NCI-H345 treated with DMSO at 0.1 percent for 48 hours (cell line): Measurements from ENCODE around the gene ZNF473.

ENCODE experiments used
- DNase-seq: peaks from one replicate; lab custom pipeline; 2025; ENCODE audit not compliant: unreplicated experiment; lab: John Stamatoyannopoulos, UW

The ZNF473 gene

DNA sequence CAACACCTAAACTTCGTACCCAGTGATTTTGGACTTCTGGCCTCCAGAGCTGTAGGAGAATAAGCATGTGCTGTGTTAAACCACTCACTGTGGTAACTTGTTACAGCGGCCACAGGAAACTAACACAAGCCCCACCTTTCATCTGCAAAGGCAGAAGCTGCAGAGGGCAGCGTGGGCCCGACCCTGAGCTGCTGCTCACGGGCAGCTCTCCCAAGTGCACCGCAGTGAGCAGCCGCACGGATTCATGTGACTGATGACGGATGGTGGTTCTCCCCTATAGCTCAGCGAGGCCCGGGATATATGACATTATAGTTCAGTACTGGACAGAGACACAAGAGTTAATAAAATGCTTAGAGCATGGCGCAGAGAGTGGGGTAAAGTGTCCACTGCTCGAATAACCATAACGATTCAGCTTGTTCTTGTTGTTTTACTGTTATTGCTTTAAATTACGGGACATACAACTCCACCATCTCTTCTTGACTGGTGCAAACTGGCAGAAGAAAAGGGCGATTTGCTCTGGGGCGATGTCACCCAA is 22.5 kb upstream of the ZNF473 start:
- DNase-seq: no peak

- DNase-seq: no peak
Measured at GRCh38 chr19:50003810-50004419, 21.9 kb upstream of the ZNF473 start.

- no peak for DNase-seq
Measured at GRCh38 chr19:50005428-50005827, 20.4 kb upstream of the ZNF473 start.

DNA sequence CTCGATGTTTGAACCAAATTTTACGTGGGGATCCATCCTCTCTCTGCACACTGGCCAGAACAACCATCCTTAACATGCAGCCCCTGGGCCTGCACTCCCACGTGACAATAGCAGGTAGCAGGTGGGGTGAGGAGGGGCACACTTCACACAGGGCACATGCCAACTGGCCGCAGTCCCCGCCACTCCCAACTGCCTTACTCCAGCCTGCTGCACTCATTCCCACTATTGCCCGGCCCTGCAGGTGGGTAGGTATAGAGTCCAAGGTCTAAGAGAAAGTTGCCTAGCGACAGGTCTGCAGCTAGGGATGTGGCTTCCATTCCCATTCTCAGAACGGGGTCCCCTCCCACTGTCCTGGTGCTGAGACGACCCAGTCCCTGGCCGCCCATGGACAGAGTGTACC is 18.6 kb upstream of the ZNF473 start:
- DNase-seq: no peak

GRCh38 chr19:50007947-50008346 is 17.9 kb upstream of the ZNF473 start:
- no peak for DNase-seq

- DNase-seq: no peak
Measured at GRCh38 chr19:50008532-50008931, 17.3 kb upstream of the ZNF473 start.

DNA sequence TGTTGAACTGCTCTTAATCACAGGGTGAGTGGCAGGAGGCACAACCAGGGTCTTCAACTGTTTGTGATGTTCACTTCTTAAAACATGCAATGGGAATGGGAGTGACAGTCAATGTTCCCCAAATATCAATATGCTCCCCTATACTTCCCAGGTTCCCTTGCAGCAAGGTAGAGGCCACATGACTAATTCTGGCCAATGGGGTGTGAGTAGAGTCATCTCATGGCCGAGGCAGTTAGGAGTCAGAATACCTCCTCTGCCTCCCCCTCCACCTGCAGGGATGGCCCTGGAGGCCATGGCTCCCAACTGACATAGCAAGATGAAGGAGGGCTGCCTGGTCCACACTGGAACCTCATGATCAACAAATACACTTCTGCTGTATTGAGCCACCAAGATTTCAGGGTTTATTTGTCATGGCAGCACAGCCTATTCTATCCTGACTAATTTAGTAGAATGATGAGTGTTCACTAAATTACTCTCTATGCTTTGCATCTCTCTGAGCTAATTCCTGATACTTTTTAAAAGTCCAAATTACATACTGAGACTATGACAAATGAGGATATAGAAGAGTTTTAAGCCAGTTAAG is 9.5 kb upstream of the ZNF473 start:
- DNase-seq: no peak

- DNase-seq: no peak
Measured at GRCh38 chr19:50020481-50020880, 5.3 kb upstream of the ZNF473 start.

GRCh38 chr19:50022823-50023222 is 3.0 kb upstream of the ZNF473 start:
- no peak for DNase-seq

DNA sequence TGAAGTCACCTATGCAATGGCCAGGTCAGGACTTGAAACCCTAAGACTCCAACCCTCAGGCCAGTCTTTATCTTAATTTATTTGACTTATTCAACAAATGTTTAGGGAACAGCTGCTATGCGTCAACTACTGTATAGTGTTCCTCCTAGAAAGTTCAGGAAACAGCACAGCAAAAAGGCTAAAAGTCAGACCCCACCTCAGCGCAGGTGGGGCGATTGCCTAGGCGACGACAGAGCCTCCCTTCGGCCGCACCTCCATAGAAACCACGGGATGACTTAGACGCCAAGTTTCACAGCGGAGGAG is 1.1 kb upstream of the ZNF473 start:
- DNase-seq: no peak

GRCh38 chr19:50025022-50025793 is 597 bp upstream of the ZNF473 start, which contains the start of gene VRK3:
Gene VRK3, minus strand, starts transcription at chr19:50025372. Its CDS starts 9,210 bp downstream, at chr19:50016162.
- DNase-seq: peak; percentile 93

DNA sequence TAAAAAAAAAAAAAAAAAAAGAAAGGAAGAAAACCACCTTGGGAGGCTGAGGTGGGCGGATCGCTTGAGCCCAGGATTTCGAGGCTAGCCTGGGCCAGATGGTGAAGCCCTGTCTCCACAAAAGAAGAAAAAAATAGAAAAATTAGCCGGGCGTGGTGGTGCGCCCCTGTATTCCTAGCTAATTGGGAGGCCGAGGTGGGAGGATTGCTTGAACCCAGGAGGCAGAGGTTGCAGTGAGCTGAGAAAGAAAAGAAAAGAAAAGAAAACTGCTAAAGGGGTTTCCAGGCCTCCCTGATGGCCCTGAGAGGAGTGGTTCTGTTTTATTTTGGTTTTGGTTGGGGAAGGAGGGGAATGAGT is 723 bp downstream of the ZNF473 start:
- no peak for DNase-seq

DNA sequence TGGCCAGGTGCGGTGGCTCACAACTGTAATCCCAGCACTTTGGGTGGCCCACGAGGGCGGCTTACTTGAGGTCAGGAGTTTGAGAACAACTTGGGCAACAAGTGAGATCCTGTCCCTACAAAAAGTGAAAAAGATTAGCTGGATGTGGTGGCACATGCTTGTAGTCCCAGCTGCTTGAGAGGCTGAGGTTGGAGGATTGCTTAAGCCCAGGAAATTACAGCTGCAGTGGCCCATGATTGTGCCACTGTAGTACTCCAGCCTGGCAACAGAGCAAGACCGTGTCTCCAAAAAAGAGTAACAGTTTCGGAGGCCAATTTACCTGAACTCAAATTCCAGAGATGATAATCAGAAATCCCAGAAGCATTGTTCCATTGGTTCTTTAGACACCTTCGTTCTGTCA is 4.4 kb downstream of the ZNF473 start:
- DNase-seq: no peak

GRCh38 chr19:50030937-50031336 is 5.1 kb downstream of the ZNF473 start:
- no peak for DNase-seq

DNA sequence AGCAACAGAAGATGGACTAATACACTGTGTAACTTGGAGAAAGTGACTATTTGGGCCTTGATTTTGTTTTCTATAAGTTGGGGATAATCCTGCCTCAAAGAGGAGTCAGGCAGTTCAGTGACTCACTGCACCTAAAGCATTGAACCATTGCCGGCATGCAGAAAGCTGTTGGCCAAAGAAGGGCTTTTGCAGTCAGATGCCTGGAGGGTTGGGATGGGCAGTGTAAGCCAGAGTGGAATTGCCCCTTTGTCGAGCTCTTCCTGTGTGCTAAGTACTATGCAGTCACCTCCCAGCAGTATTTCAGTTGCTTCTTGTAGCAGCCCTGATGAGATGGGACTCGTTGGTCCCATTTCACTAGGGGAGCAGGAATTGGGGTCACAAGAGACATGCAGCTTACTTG is 11.1 kb downstream of the ZNF473 start:
- DNase-seq: no peak

DNA sequence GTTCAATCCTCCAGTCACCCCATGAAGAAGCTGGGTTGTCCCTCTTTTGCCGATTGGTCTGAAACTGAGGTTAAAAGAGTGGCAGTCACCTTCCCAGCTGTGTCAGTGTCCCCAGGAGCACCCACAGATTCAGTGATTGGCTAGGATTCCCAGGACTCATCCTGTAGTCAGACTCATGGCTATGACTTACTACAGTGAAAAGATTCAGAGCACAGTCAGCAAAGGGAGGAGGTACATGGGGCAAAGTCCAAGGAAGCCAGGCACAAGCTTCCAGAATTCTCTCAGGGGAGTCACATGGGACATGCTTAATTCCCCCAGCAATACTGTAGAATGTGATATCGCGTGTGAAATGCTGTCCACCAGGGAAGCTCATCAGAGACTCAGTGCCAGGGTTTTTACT is 14.2 kb downstream of the ZNF473 start:
- DNase-seq: no peak

DNA sequence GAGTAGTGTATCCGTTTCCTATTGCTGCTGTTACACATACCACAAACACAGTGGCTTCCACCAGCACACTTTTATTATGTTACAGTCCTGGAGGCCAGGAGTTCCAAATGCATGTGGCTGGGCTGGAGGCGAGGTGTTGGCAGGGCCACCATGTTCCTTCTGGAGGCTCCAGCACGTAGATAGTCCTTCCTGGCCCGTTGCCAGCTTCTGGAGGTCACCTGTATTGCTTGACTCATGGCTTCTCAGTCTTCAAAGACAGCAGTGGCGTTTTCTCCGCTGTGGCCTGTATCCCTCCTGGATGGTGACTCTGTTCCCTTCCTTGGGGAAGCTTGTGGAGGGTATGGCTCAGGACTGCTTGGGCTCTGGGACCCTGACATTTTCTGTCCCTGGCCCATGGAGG is 15.2 kb downstream of the ZNF473 start:
- DNase-seq: no peak

GRCh38 chr19:50042363-50043024 is 16.7 kb downstream of the ZNF473 start:
- DNase-seq: no peak

DNA sequence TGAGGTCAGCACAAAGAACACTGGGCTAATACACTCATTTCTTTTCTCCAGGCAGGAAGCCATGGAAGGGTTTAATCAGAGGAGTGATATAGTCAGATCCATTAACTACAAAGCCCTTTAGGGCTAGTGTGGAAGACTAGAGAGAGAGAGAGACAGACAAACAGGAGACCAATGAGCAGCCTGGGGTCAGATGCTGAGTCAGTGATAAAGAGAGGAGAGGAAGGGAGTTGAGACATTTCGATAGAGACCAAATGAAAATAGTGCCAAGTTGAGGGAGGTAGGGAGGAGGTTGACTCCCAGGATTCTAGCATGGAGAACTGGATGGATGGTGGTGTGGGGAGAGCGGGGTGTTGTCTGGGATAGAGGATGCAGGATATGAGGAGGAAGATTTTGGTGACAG is 18.2 kb downstream of the ZNF473 start:
- no peak for DNase-seq

- DNase-seq: no peak
Measured at GRCh38 chr19:50044922-50045321, 19.1 kb downstream of the ZNF473 start.

DNA sequence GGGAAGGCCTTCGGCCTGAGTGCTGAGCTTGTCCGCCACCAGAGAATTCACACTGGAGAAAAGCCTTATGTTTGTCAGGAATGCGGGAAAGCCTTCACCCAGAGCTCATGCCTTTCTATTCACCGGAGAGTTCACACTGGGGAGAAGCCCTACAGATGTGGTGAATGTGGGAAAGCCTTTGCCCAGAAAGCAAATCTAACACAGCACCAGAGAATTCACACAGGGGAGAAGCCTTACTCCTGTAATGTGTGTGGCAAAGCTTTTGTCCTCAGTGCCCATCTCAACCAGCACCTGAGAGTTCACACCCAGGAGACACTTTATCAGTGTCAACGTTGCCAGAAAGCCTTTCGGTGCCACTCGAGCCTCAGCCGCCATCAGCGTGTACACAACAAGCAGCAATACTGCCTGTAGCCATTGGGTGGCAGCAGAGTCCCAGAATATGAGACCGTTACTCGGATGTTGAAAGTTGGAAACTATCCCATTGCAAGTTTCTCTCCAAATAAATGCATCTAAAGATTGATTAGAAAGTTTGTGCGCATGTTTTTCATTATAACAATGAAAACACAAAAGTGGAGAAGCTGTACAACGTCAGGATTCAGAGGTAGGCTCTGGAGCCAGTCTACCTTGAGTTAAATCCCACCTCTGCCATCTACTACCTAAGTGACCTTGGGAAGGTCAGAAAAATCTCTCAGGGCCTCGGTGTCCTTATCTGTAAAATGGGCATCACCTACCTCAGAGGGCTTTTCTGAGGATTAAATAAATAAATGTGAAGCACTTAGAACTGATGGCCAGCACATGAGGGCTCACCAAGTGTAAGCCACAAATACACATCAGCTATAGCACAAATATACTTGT is 21.1 kb downstream of the ZNF473 start:
- no peak for DNase-seq
